OCI-M2 (cell line): Measurements from ENCODE around the gene SLC38A10.

Experiments
- DNase-seq: peaks from one replicate; lab custom pipeline; 2025; ENCODE audit not compliant: unreplicated experiment; lab: John Stamatoyannopoulos, UW

The SLC38A10 gene

GRCh38 chr17:81210868-81211267, 84.2 kb downstream of the SLC38A10 start:
- DNase-seq = no peak

GRCh38 chr17:81210466-81210865, 84.6 kb downstream of the SLC38A10 start:
- DNase-seq = no peak

- DNase-seq = no peak
These were observed 86.0 kb downstream of the SLC38A10 start for GRCh38 chr17:81209141-81209540.

- no peak for DNase-seq
These were observed 86.5 kb downstream of the SLC38A10 start for GRCh38 chr17:81208651-81209050.

- DNase-seq = no peak
These were observed 87.2 kb downstream of the SLC38A10 start for GRCh38 chr17:81207610-81208581.

- no peak for DNase-seq
These were observed 88.5 kb downstream of the SLC38A10 start for GRCh38 chr17:81206657-81207056.

GRCh38 chr17:81206166-81206565, 88.9 kb downstream of the SLC38A10 start:
- no peak for DNase-seq

- DNase-seq = no peak
These were observed 90.5 kb downstream of the SLC38A10 start for GRCh38 chr17:81204578-81204977.

GRCh38 chr17:81203136-81203535, 92.0 kb downstream of the SLC38A10 start:
- no peak for DNase-seq

- DNase-seq = no peak
These were observed 92.8 kb downstream of the SLC38A10 start for GRCh38 chr17:81202318-81202717.

GRCh38 chr17:81200695-81201580, 94.2 kb downstream of the SLC38A10 start:
- DNase-seq = peak; percentile 2

GRCh38 chr17:81200201-81200600, 94.9 kb downstream of the SLC38A10 start:
- no peak for DNase-seq

GRCh38 chr17:81199482-81199830, 95.7 kb downstream of the SLC38A10 start:
- no peak for DNase-seq

- DNase-seq = no peak
These were observed 96.2 kb downstream of the SLC38A10 start for GRCh38 chr17:81198826-81199481.

- no peak for DNase-seq
These were observed 97.1 kb downstream of the SLC38A10 start for GRCh38 chr17:81197831-81198490.

- no peak for DNase-seq
These were observed 97.7 kb downstream of the SLC38A10 start for GRCh38 chr17:81197409-81197795.

- no peak for DNase-seq
These were observed 98.3 kb downstream of the SLC38A10 start for GRCh38 chr17:81196505-81197408.

- DNase-seq = no peak
These were observed 99.1 kb downstream of the SLC38A10 start for GRCh38 chr17:81195941-81196495.
